OCI-LY1 (cell line): ENCODE results near the gene GAL3ST1.

Experiments
- EZH2 ChIP-seq: fragments of 200-600 bp; sonication (generic), shearing (Covaris generic); IDR thresholded peaks from 2 replicates; pipeline ENCODE4 v1.8.0; 2017; ENCODE audit warnings: borderline replicate concordance, mixed run types, mild to moderate bottlenecking, antibody characterized with exemption, low read length, moderate library complexity, mixed read lengths
- TF ChIP-seq, protein P1 (sequence below): fragments of 200-600 bp; sonication (generic), shearing (Covaris generic); IDR thresholded peaks from 2 replicates; pipeline ENCODE4 v1.5.1; 2017; ENCODE audit warnings: mild to moderate bottlenecking, antibody characterized with exemption, low read length, moderate library complexity, mixed read lengths

DNA sequence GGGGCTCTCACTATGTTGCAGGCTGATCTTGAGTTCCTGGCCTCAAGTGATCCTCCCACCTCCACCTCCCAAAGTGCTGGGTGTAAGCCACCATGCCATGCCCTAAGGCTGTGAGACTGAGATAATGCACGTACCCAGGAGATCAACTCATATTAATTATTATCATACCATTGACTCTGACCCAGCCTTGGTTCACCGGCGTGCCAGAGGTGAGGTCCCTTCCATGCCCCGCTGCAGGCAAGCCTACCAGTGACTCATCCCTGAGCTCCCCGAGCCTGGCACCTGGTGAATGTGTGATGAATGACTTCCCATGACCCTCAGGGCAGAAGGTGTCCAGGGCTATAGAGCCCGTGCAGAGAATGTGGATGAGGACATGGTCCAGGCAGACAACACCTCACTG lies 12.1 kb downstream of the GAL3ST1 start:
- TF ChIP-seq, protein P1, sequence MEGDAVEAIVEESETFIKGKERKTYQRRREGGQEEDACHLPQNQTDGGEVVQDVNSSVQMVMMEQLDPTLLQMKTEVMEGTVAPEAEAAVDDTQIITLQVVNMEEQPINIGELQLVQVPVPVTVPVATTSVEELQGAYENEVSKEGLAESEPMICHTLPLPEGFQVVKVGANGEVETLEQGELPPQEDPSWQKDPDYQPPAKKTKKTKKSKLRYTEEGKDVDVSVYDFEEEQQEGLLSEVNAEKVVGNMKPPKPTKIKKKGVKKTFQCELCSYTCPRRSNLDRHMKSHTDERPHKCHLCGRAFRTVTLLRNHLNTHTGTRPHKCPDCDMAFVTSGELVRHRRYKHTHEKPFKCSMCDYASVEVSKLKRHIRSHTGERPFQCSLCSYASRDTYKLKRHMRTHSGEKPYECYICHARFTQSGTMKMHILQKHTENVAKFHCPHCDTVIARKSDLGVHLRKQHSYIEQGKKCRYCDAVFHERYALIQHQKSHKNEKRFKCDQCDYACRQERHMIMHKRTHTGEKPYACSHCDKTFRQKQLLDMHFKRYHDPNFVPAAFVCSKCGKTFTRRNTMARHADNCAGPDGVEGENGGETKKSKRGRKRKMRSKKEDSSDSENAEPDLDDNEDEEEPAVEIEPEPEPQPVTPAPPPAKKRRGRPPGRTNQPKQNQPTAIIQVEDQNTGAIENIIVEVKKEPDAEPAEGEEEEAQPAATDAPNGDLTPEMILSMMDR = no peak
- no peak for TF ChIP-seq EZH2
